ENCODE data around the gene S100A2.

The S100A2 gene

DNA sequence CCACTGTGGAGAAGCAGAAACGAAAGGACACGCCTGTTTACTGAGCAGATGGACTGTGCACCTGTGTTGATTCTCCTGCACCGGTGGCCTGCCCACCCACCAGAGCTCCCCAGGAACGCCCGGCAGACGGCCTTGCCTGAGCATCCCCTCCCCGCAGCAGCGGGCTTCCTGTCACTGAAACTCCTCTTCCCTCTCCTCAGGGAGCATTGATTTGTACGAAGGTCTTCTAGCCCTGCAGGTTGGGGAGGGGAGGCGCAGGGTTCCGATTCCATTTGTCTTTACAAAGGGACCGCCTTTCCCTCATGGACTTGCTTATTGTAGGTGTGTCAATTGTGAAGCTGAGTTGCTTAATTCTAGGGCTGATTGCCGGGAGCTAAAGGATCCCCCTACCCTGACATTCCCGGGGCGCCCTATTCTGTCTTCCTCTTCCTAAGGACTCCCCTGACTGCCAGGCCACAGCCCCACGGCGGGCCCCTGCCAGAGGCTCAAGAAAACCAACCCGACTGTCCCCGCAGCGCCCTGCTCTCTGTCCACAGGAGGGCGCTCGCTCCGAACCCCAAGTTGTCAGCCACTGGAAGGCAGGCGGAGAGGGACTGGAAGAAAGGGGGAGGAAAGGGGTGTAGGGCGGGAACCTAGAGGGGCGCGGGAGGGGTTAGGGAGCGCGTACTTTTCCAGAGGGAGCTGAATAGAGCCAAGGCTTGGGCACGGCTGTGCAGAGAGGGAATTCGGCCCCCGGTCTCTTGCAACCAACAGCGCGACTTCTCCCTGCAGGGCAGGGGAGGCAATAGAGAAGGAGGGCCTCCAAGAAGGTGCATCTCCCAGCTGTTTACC, 32.7 kb downstream of the S100A2 start:
- Histone ChIP-seq H3K4me3 (ENCODE audit: low read length) (no peak overlapping the region), H3K4me2 (ENCODE audit: low read length) (peak overlapping the region; percentile 17), H3K9ac (ENCODE audit: low read length) (peak overlapping the region; percentile 39), H2AK5ac (ENCODE audit: low read length) (no peak overlapping the region), H4K5ac (ENCODE audit: low read length) (no peak overlapping the region), H3K56ac (ENCODE audit: low read length) (peak overlapping the region; percentile 72), H3K27ac (ENCODE audit: low read depth, low read length) (no peak overlapping the region), H4K8ac (ENCODE audit: low read depth, low read length) (no peak overlapping the region), H3K4ac (ENCODE audit: low read depth, low read length) (no peak overlapping the region), H3K79me2 (ENCODE audit: control insufficient read depth, insufficient read depth, low read length) (no peaks in the 10 kb centered on the region), H3K36me3 (ENCODE audit: control insufficient read depth, insufficient read depth, low read length) (no peaks in the 10 kb centered on the region), H3K27me3 (ENCODE audit: insufficient read depth, low read length, poor library complexity) (no peaks in the 10 kb centered on the region), H2BK15ac (replicated peaks; ENCODE audit: low read depth) (no peak overlapping the region), H3K4me1 (ENCODE audit: control insufficient read depth, low read depth, low read length) (peaks cover under 1% of the 10 kb centered on the region), H3K23ac (ENCODE audit: low read length) (no peak overlapping the region), H3K18ac (ENCODE audit: low read length) (peak overlapping the region; percentile 3), H2BK120ac (ENCODE audit: low read depth, low read length) (no peak overlapping the region), H2BK5ac (ENCODE audit: low read length) (no peak overlapping the region), H3K79me1 (ENCODE audit: low read length) (no peaks in the 10 kb centered on the region)
- no CpG with 5 or more reads among the region's 34 CpGs for WGBS (ENCODE audit: extremely low coverage, insufficient coverage, low lambda C conversion rate)
- peak; percentile 94 for DNase-seq

DNA sequence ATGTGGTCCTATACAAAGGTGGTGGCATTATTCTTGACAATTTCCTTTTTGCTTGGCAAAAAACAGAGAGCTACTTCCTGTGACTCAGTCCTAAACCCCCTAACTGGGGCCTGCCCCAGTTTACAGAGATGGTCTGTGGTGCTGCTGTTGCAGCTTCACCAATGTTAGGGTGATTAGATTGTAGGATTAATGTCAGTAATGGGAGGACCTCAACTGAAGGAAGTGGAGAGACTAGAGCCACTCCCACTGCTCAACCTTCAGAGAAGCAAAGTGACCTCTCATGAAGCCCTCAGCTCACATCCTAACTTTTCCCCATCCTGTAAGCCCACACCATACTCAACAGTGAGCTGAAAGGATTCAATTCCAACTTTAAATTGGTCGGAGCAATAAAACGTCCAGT, 33.5 kb downstream of the S100A2 start:
- H3K4me1 ChIP-seq (ENCODE audit: control insufficient read depth, low read depth, low read length): no peaks in the 10 kb centered on the region
- no peak overlapping the region for H4K8ac ChIP-seq (ENCODE audit: low read depth, low read length)
- no peak overlapping the region for H3K4me2 ChIP-seq (ENCODE audit: low read length)
- no peak overlapping the region for H2BK15ac ChIP-seq (replicated peaks; ENCODE audit: low read depth)
- H3K27ac ChIP-seq (ENCODE audit: low read depth, low read length): no peak overlapping the region
- H2BK120ac ChIP-seq (ENCODE audit: low read depth, low read length): no peak overlapping the region
- no peaks in the 10 kb centered on the region for H3K27me3 ChIP-seq (ENCODE audit: insufficient read depth, low read length, poor library complexity)
- H3K56ac ChIP-seq (ENCODE audit: low read length): no peak overlapping the region
- no peaks in the 10 kb centered on the region for H3K36me3 ChIP-seq (ENCODE audit: control insufficient read depth, insufficient read depth, low read length)
- no peak overlapping the region for H2BK5ac ChIP-seq (ENCODE audit: low read length)
- H3K9ac ChIP-seq (ENCODE audit: low read length): no peak overlapping the region
- no peak overlapping the region for H3K4ac ChIP-seq (ENCODE audit: low read depth, low read length)
- no peak for DNase-seq
- no peak overlapping the region for H4K5ac ChIP-seq (ENCODE audit: low read length)
- H3K4me3 ChIP-seq (ENCODE audit: low read length): no peak overlapping the region
- no peaks in the 10 kb centered on the region for H3K79me1 ChIP-seq (ENCODE audit: low read length)
- H2AK5ac ChIP-seq (ENCODE audit: low read length): no peak overlapping the region
- H3K18ac ChIP-seq (ENCODE audit: low read length): peak overlapping the region; percentile 3
- H3K79me2 ChIP-seq (ENCODE audit: control insufficient read depth, insufficient read depth, low read length): no peaks in the 10 kb centered on the region
- no peak overlapping the region for H3K23ac ChIP-seq (ENCODE audit: low read length)
- WGBS (ENCODE audit: extremely low coverage, insufficient coverage, low lambda C conversion rate): no CpG with 5 or more reads among the region's 2 CpGs

GRCh38 chr1:153531638-153532037, 34.0 kb downstream of the S100A2 start:
- Histone ChIP-seq H3K4me2 (ENCODE audit: low read length) (no peak overlapping the region), H3K27ac (ENCODE audit: low read depth, low read length) (no peak overlapping the region), H3K27me3 (ENCODE audit: insufficient read depth, low read length, poor library complexity) (no peaks in the 10 kb centered on the region), H3K79me1 (ENCODE audit: low read length) (no peaks in the 10 kb centered on the region), H2AK5ac (ENCODE audit: low read length) (no peak overlapping the region), H2BK15ac (replicated peaks; ENCODE audit: low read depth) (no peak overlapping the region), H3K9ac (ENCODE audit: low read length) (no peak overlapping the region), H4K8ac (ENCODE audit: low read depth, low read length) (no peak overlapping the region), H2BK120ac (ENCODE audit: low read depth, low read length) (no peak overlapping the region), H3K23ac (ENCODE audit: low read length) (no peak overlapping the region), H3K4me1 (ENCODE audit: control insufficient read depth, low read depth, low read length) (no peaks in the 10 kb centered on the region), H3K4me3 (ENCODE audit: low read length) (no peak overlapping the region), H3K79me2 (ENCODE audit: control insufficient read depth, insufficient read depth, low read length) (no peaks in the 10 kb centered on the region), H3K4ac (ENCODE audit: low read depth, low read length) (no peak overlapping the region), H2BK5ac (ENCODE audit: low read length) (no peak overlapping the region), H3K56ac (ENCODE audit: low read length) (no peak overlapping the region), H3K36me3 (ENCODE audit: control insufficient read depth, insufficient read depth, low read length) (no peaks in the 10 kb centered on the region), H3K18ac (ENCODE audit: low read length) (no peak overlapping the region), H4K5ac (ENCODE audit: low read length) (no peak overlapping the region)
- no peak for DNase-seq
- no CpG with 5 or more reads among the region's 3 CpGs for WGBS (ENCODE audit: extremely low coverage, insufficient coverage, low lambda C conversion rate)

DNA sequence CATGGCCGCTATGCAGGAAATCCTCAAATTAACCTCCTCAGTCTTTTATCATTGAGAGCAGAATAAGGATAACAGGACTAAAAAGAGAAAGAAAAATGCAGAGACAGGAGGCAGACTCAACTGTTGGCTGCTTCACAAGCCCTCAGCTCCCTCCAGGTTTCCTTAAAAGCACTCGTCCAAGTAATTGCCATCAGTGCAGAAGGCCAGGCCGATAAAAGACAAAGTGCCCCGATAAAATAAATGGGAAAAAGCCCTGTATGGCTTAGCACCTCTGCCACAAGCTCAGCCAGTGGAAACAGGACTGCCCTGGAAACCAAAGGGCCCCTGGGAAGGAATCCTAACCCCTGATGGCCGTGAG, 38.0 kb downstream of the S100A2 start:
- no peaks in the 10 kb centered on the region for H3K36me3 ChIP-seq (ENCODE audit: control insufficient read depth, insufficient read depth, low read length)
- DNase-seq: no peak
- H3K27ac ChIP-seq (ENCODE audit: low read depth, low read length): no peak overlapping the region
- no peak overlapping the region for H3K56ac ChIP-seq (ENCODE audit: low read length)
- H2BK120ac ChIP-seq (ENCODE audit: low read depth, low read length): no peak overlapping the region
- H3K4ac ChIP-seq (ENCODE audit: low read depth, low read length): no peak overlapping the region
- no peak overlapping the region for H3K18ac ChIP-seq (ENCODE audit: low read length)
- no peaks in the 10 kb centered on the region for H3K79me2 ChIP-seq (ENCODE audit: control insufficient read depth, insufficient read depth, low read length)
- H3K4me3 ChIP-seq (ENCODE audit: low read length): no peak overlapping the region
- no peak overlapping the region for H3K4me2 ChIP-seq (ENCODE audit: low read length)
- H3K79me1 ChIP-seq (ENCODE audit: low read length): no peaks in the 10 kb centered on the region
- H3K27me3 ChIP-seq (ENCODE audit: insufficient read depth, low read length, poor library complexity): no peaks in the 10 kb centered on the region
- H2AK5ac ChIP-seq (ENCODE audit: low read length): no peak overlapping the region
- no peak overlapping the region for H4K8ac ChIP-seq (ENCODE audit: low read depth, low read length)
- H2BK5ac ChIP-seq (ENCODE audit: low read length): no peak overlapping the region
- WGBS (ENCODE audit: extremely low coverage, insufficient coverage, low lambda C conversion rate): no CpG with 5 or more reads among the region's 5 CpGs
- H3K4me1 ChIP-seq (ENCODE audit: control insufficient read depth, low read depth, low read length): no peaks in the 10 kb centered on the region
- H3K23ac ChIP-seq (ENCODE audit: low read length): no peak overlapping the region
- no peak overlapping the region for H3K9ac ChIP-seq (ENCODE audit: low read length)
- no peak overlapping the region for H4K5ac ChIP-seq (ENCODE audit: low read length)
- no peak overlapping the region for H2BK15ac ChIP-seq (replicated peaks; ENCODE audit: low read depth)

GRCh38 chr1:153527023-153527682, 38.5 kb downstream of the S100A2 start:
- Histone ChIP-seq H3K4me1 (ENCODE audit: control insufficient read depth, low read depth, low read length) (no peaks in the 10 kb centered on the region), H3K4ac (ENCODE audit: low read depth, low read length) (no peak overlapping the region), H3K79me2 (ENCODE audit: control insufficient read depth, insufficient read depth, low read length) (no peaks in the 10 kb centered on the region), H3K18ac (ENCODE audit: low read length) (no peak overlapping the region), H3K4me2 (ENCODE audit: low read length) (no peak overlapping the region), H3K23ac (ENCODE audit: low read length) (no peak overlapping the region), H3K27ac (ENCODE audit: low read depth, low read length) (no peak overlapping the region), H2BK15ac (replicated peaks; ENCODE audit: low read depth) (no peak overlapping the region), H2BK120ac (ENCODE audit: low read depth, low read length) (no peak overlapping the region), H2AK5ac (ENCODE audit: low read length) (no peak overlapping the region), H3K56ac (ENCODE audit: low read length) (peak overlapping the region; percentile 25), H3K27me3 (ENCODE audit: insufficient read depth, low read length, poor library complexity) (no peaks in the 10 kb centered on the region), H2BK5ac (ENCODE audit: low read length) (no peak overlapping the region), H3K36me3 (ENCODE audit: control insufficient read depth, insufficient read depth, low read length) (no peaks in the 10 kb centered on the region), H4K5ac (ENCODE audit: low read length) (no peak overlapping the region), H3K4me3 (ENCODE audit: low read length) (no peak overlapping the region), H3K9ac (ENCODE audit: low read length) (no peak overlapping the region), H3K79me1 (ENCODE audit: low read length) (no peaks in the 10 kb centered on the region), H4K8ac (ENCODE audit: low read depth, low read length) (no peak overlapping the region)
- DNase-seq: peak; percentile 80
- WGBS (ENCODE audit: extremely low coverage, insufficient coverage, low lambda C conversion rate): no CpG with 5 or more reads among the region's 8 CpGs
